NCI-H1694 treated with DMSO at 0.1 percent for 48 hours (cell line): ENCODE results near the gene OLIG2.

Experiments used
- DNase-seq: peaks from one replicate; lab custom pipeline; 2025; lab: John Stamatoyannopoulos, UW

The OLIG2 gene

GRCh38 chr21:33025489-33026442 lies at the start of gene OLIG2:
OLIG2 (plus strand) TSS chr21:33025935; CDS start chr21:33026863, 928 bp downstream.
- peak; percentile 68 for DNase-seq

- DNase-seq = no peak
Observed at GRCh38 chr21:32976791-32977190, 48.9 kb upstream of the OLIG2 start.

DNA sequence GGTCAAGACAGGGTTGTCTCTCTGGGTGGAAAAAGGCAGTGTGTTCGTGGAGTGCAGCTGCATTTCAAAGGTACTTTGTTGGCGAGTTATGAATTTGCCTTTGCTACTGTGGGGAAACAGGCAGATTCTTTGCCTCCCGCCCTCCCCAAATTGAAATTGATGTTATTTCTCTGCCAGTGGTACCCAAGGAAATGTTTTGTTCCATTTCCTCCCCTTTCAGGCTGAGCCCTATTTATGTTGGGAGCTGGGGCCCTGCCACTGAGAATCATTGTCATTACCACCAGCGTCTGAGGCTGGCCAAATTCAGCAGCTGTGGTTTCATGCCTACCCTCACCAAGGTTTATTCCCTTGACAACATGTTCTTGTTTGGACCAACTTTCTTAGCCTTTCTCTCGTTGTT lies 48.5 kb upstream of the OLIG2 start:
- no peak for DNase-seq

DNA sequence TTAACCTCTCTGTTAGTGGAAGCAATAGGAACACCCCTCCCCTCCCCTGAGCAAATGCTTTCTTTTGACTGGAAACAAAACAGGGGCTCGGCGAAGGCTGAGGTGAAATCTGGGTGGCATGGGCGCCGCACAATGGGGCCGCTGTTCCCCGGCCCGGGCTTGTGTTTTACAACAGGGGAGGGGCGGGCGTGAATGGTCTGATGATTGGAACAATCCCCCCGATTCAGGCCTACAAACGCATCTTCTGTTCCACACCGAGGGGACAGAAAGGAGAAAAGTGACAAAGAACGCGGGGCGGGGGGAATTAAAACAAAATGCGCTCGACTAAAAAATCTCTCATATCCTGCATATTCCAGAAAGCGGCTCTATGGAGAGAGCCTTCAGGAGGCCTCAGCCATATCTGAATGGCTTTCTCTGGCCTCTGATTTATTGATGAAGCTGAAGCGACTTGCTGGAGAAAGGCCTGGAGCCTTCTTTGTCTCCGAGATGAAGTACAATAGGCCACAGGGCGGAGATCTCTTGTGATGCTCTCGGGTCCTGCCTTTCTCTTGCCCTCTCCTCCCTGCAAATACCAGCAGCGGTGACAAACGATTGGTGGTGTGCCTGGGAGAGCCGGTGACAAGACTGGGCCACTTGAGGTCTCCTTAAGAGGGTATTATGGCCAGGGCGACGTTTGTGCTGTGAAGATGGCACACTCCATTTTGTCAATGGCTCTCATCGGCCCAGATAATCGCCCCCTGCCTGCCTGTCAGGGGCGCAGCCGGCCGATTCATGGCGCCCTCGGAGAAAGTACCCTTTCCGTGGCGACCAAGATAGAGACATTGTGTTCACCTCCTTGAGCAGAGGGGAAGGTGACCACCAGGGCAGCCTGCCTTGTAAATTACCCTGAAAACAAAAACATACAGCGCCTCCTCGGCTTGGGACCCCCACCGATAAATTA lies 47.1 kb upstream of the OLIG2 start:
- no peak for DNase-seq

GRCh38 chr21:32979598-32980268 lies 46.0 kb upstream of the OLIG2 start:
- no peak for DNase-seq

DNA sequence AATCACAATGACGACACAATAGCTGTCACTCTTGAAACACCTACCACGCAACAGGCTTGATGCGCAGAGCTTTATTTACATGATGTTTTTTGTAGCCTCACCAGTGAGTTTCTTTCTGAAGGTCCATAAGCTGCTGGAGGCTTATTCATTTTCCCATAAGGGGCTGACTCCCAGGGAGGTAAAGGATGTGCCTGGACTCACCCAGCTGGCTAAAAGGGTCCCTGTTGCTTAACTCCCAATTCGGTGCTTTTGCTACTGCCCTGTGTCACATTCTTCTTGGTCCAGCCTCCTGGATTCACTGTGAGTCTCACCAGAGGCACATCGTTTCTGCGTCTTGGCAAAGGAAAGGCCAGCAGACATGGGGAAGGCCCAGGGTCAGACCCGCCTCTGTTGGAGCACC lies 44.6 kb upstream of the OLIG2 start:
- no peak for DNase-seq

DNA sequence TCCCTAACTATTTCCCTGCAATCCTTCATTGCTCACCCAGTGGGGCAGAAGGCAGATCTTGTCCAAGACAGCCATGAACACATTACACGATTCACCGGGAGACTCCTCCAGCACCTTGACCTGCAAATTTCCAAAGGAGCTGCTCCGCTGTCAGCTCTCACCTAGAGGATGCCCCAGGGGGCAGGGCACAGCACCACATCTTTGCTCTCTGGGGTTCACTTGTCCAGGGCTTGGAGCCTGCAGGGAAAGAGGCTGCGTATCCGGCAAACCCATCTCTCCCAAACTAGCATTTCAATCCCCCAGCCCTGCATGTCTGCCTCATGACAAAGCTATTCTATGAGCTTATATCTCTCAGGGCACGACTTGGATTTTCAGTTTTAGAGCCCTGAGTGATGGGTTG lies 35.1 kb upstream of the OLIG2 start:
- no peak for DNase-seq

DNA sequence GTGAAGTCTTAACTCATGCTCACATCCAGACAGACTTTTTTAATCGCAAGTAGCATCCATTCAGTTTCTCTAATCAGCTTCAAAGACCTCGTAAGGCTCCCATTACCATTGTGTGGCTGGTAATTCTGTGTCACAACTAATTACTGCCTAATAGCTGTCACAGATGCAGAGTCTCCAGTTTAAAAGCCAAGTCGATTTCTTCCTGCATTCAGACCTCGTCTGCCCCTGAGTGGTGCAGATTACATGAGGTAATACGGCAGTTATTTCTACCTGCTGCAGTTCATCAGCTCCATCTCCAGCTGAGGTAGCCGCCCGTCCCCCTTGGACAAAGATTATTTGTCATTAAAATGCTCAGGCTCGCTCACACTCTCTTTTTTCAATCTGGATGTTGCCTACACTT lies 34.4 kb upstream of the OLIG2 start:
- no peak for DNase-seq

DNA sequence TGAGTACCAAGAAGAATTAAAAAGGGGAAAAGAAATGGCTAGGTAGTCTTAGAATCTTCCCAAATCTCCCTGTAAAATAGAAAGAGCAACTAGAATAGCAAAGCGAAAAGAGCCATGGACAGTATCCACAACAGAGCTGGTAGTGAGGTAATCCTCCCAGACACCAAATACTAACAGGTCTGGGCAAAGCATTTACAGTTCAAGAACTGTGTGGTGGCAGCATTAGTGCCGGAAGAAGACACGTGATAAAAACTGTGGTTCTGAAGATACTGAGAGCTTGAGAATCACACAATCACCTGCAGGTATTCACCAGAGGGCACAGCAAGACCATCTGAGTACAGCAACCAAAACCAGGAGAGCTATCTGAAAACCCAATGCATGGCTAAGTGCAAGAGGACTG lies 31.8 kb upstream of the OLIG2 start:
- DNase-seq = no peak

- peak; percentile 71 for DNase-seq
Observed at GRCh38 chr21:32994305-32994704, 31.4 kb upstream of the OLIG2 start.

DNA sequence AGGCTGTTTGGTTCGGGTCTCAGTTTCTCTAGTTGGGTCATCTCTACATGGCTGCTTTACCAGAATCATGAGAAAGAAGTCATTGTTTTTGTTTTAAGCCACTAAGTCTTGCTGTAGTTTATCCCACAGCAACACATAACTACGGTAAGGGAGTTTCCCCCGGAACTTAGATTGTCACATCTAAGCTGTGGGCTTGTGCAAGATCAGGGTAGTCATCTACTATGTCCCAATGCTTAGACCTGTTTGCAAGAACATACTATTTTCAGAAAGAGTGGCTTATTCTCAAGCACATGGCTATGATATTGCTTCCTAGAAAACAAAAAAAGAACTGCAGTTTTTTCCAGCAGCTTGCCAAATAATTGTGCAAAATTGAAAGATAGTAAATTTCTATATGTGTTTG lies 18.0 kb upstream of the OLIG2 start:
- DNase-seq = no peak

DNA sequence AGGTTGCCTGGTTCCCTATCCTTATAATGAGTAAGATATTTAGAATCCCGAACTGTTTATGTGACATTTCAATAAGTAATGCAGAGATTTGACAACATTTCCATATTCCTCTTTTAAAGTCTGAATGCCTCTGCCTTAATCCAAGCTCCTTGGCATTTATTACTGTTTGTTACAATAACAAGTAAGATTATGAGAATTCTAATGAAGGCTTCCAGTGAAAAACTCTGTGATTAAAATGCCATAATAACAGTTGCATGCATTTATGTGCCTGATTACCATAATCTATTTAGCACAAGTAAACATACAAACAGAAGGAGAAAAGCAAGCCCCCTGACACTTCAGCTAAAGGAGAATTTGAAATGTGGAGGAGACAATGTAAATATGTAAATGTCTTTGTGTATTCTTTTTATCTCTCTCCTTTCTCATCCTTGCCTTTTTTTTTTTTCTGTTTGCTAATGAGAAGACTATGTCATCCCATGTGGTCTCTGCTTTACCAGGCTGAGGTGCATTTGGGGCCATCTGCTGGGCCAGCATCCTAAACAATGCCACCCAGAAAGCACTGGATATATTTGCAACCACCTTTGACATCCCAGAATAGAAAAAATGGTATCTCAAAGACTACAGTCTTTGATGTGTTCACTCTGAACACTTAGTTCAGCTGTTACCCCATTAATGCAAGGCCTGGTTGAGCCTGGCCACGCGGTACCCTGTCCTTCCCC lies 17.2 kb upstream of the OLIG2 start:
- DNase-seq = peak; percentile 82

GRCh38 chr21:33010931-33011330 lies 14.8 kb upstream of the OLIG2 start:
- DNase-seq = no peak

- no peak for DNase-seq
Observed at GRCh38 chr21:33011462-33011861, 14.3 kb upstream of the OLIG2 start.

DNA sequence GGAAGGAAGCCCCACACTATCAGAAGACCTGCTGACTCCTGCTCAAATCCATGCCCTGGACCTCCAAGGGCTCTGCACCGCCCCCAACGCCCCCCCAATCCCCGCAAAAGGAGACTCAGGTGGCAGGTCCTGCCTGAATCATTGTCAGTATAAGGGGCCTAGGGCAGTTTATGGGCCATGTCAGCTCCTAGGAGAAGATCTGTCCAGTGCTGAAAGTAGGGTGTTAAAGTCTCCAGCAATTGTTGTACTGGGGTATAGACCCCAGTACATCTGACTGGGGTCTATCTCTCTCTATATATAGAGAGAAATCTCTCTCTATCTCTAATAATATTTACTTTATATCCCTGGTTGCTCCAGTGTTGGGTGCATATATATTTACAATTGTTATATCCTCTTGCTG lies 12.1 kb upstream of the OLIG2 start:
- no peak for DNase-seq

- DNase-seq = no peak
Observed at GRCh38 chr21:33014331-33014730, 11.4 kb upstream of the OLIG2 start.

GRCh38 chr21:33015096-33015495 lies 10.6 kb upstream of the OLIG2 start:
- DNase-seq = peak; percentile 52

GRCh38 chr21:33015756-33016155 lies 10.0 kb upstream of the OLIG2 start:
- no peak for DNase-seq

DNA sequence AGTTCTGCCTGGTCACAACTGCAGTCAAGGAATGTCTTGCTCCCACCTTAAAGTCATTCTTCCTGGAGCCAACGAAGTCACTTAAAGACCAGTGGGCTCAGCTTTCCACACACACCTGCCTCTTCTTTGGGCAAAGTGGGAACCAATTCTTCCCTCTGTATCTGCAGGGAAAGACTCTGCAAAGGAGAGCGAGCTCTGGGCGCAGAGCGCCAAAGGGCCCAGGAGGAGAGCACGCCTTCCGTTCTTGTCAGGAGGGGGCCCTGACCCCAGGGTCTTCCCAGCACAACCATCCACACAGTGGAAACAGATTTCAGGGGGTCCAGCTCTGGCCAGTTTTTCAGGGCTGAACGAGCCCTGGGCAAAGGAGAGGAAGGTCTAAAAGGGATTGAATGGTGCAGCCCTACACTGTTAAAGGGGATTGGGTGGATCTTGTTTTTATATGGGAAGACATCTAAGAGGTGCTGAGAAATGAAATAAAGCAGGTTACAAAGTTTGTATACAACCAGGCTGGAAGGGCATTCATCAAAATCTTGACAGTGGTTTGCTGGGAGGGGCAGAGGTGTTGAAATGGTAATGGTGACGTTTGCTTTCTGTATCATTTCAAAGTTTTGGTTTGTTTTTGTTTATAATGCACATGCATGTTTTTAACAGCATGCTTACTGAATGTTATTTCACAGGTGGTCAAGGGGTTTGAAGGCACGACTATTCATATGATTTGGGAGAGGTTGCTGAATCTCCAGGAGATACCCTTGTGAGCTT lies 6.8 kb upstream of the OLIG2 start:
- no peak for DNase-seq

DNA sequence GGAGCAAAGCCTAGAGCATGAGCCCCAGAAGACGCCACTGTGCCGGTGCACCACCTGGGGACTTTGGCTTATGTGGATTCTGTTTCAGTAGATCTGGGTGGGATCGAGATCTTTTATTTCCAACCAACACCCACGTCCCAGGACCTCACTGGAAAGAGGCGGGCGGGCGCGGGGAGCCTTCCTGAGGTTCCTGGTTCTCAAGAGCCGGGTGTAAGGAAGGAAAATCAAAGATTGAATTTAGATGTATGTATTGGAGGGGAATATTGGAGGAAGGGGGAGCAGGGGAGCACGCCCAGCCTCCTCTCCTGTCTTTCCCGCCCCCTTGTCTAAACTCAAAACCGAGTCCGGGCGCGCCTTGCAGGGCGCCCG lies 6.2 kb upstream of the OLIG2 start:
- no peak for DNase-seq
